ENCODE data around the gene ENO1. TPM values are rescaled to one million over a fixed set of nuclear protein-coding genes. Genes with fewer than 3 reads are reported as not detected.

ENO1 gene
- total RNA-seq, 1 donor from 2014 or later, result 1,663 TPM

- H3K4me1 Mint-ChIP-seq (ENCODE audit: low read depth, unreplicated experiment), result peaks cover 27% of the 10 kb centered on the region
- H3K4me2 ChIP-seq (ENCODE audit: low read length), result no peak overlapping the region
- no peak for DNase-seq (ENCODE audit: low read depth)
- FAIRE-seq, result no peak
- peaks cover 14% of the 10 kb centered on the region for H3K4me1 ChIP-seq (ENCODE audit: insufficient read depth, low read length)
- no peak overlapping the region for H3K9ac ChIP-seq (ENCODE audit: low read length)
- no peaks in the 10 kb centered on the region for H3K9me3 Mint-ChIP-seq (ENCODE audit: unreplicated experiment)
- no peak overlapping the region for H3K4me3 ChIP-seq (ENCODE audit: insufficient read depth, low read depth, low read length)
- H3K79me2 ChIP-seq (ENCODE audit: insufficient read depth, low read length), result no peaks in the 10 kb centered on the region
- H3K27me3 Mint-ChIP-seq (ENCODE audit: low read depth, unreplicated experiment), result no peaks in the 10 kb centered on the region
- no peak overlapping the region for H3K27ac ChIP-seq (ENCODE audit: low read depth, low read length)
- H3K9me3 ChIP-seq (ENCODE audit: insufficient read depth, low read depth, low read length), result no peaks in the 10 kb centered on the region
- H3K27ac Mint-ChIP-seq (ENCODE audit: unreplicated experiment), result peak overlapping the region; percentile 47
- no peaks in the 10 kb centered on the region for H3K27me3 ChIP-seq (ENCODE audit: insufficient read depth, low read length)
- H4K20me1 ChIP-seq (ENCODE audit: insufficient read depth, low read length), result peaks cover 66% of the 10 kb centered on the region
- no peak for TF ChIP-seq EZH2 (IDR thresholded peaks at IDR 0.05; ENCODE audit: insufficient read depth, low read length)
- TF ChIP-seq, protein P1, sequence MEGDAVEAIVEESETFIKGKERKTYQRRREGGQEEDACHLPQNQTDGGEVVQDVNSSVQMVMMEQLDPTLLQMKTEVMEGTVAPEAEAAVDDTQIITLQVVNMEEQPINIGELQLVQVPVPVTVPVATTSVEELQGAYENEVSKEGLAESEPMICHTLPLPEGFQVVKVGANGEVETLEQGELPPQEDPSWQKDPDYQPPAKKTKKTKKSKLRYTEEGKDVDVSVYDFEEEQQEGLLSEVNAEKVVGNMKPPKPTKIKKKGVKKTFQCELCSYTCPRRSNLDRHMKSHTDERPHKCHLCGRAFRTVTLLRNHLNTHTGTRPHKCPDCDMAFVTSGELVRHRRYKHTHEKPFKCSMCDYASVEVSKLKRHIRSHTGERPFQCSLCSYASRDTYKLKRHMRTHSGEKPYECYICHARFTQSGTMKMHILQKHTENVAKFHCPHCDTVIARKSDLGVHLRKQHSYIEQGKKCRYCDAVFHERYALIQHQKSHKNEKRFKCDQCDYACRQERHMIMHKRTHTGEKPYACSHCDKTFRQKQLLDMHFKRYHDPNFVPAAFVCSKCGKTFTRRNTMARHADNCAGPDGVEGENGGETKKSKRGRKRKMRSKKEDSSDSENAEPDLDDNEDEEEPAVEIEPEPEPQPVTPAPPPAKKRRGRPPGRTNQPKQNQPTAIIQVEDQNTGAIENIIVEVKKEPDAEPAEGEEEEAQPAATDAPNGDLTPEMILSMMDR (IDR thresholded peaks at IDR 0.05; ENCODE audit: insufficient read depth, low read depth, low read length), result no peak
- peaks cover 32% of the 10 kb centered on the region for H3K36me3 ChIP-seq (ENCODE audit: insufficient read depth, low read length)
- H3K36me3 Mint-ChIP-seq (ENCODE audit: low read depth, unreplicated experiment), result peaks cover 16% of the 10 kb centered on the region
- H3K4me3 Mint-ChIP-seq (ENCODE audit: unreplicated experiment), result no peak overlapping the region
- no peak overlapping the region for H2AFZ ChIP-seq (ENCODE audit: low read depth, low read length)
These were observed 21.6 kb downstream of the ENO1 start for GRCh38 chr1:8856689-8857412.

- Histone ChIP-seq H3K79me2 (ENCODE audit: insufficient read depth, low read length) (no peaks in the 10 kb centered on the region), H4K20me1 (ENCODE audit: insufficient read depth, low read length) (peaks cover 40% of the 10 kb centered on the region), H3K36me3 (ENCODE audit: insufficient read depth, low read length) (peaks cover 10% of the 10 kb centered on the region), H2AFZ (ENCODE audit: low read depth, low read length) (no peak overlapping the region), H3K27ac (ENCODE audit: low read depth, low read length) (no peak overlapping the region), H3K9me3 (ENCODE audit: insufficient read depth, low read depth, low read length) (no peaks in the 10 kb centered on the region), H3K4me3 (ENCODE audit: insufficient read depth, low read depth, low read length) (no peak overlapping the region), H3K27me3 (ENCODE audit: insufficient read depth, low read length) (peaks cover 3% of the 10 kb centered on the region), H3K4me2 (ENCODE audit: low read length) (no peak overlapping the region), H3K4me1 (ENCODE audit: insufficient read depth, low read length) (peaks cover 13% of the 10 kb centered on the region), H3K9ac (ENCODE audit: low read length) (no peak overlapping the region)
- no peak overlapping the region for H3K4me3 Mint-ChIP-seq (ENCODE audit: unreplicated experiment)
- DNase-seq (ENCODE audit: low read depth) (no peak), FAIRE-seq (no peak)
- H3K27ac Mint-ChIP-seq (ENCODE audit: unreplicated experiment), result no peak overlapping the region
- peaks cover 4% of the 10 kb centered on the region for H3K36me3 Mint-ChIP-seq (ENCODE audit: low read depth, unreplicated experiment)
- no peaks in the 10 kb centered on the region for H3K27me3 Mint-ChIP-seq (ENCODE audit: low read depth, unreplicated experiment)
- TF ChIP-seq, protein P1 (IDR thresholded peaks at IDR 0.05; ENCODE audit: insufficient read depth, low read depth, low read length), result no peak
- TF ChIP-seq EZH2 (IDR thresholded peaks at IDR 0.05; ENCODE audit: insufficient read depth, low read length), result no peak
- H3K9me3 Mint-ChIP-seq (ENCODE audit: unreplicated experiment), result no peaks in the 10 kb centered on the region
- H3K4me1 Mint-ChIP-seq (ENCODE audit: low read depth, unreplicated experiment), result peaks cover 15% of the 10 kb centered on the region
These were observed 24.2 kb downstream of the ENO1 start for GRCh38 chr1:8854240-8854639.

DNA sequence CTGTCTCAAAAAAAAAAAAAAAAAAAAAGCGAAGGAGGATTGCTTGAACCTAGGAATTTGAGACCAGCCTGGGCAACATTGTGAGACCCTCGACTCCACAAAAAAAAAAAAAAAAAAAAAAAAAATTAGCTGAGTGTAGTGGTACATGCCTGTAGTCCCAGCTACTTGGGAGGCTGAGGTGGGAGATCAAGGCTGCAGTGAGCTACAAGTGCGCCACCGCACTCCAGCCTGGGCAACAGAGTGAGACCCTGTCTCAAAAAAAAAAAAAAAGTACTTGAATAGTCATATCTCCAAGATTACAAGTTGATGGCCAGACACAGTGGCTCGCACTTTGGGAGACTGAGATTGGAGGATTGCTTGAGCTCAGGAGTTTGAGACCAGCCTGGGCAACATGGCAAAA lies 27.4 kb downstream of the ENO1 start:
- Mint-ChIP-seq H3K4me1 (ENCODE audit: low read depth, unreplicated experiment) (no peaks in the 10 kb centered on the region), H3K27ac (ENCODE audit: unreplicated experiment) (no peak overlapping the region), H3K9me3 (ENCODE audit: unreplicated experiment) (no peaks in the 10 kb centered on the region), H3K36me3 (ENCODE audit: low read depth, unreplicated experiment) (no peaks in the 10 kb centered on the region), H3K27me3 (ENCODE audit: low read depth, unreplicated experiment) (peaks cover 3% of the 10 kb centered on the region), H3K4me3 (ENCODE audit: unreplicated experiment) (no peak overlapping the region)
- no peaks in the 10 kb centered on the region for H3K4me1 ChIP-seq (ENCODE audit: insufficient read depth, low read length)
- no peaks in the 10 kb centered on the region for H3K79me2 ChIP-seq (ENCODE audit: insufficient read depth, low read length)
- H3K4me2 ChIP-seq (ENCODE audit: low read length), result no peak overlapping the region
- no peak overlapping the region for H3K27ac ChIP-seq (ENCODE audit: low read depth, low read length)
- no peak overlapping the region for H3K4me3 ChIP-seq (ENCODE audit: insufficient read depth, low read depth, low read length)
- TF ChIP-seq, protein P1 (IDR thresholded peaks at IDR 0.05; ENCODE audit: insufficient read depth, low read depth, low read length), result no peak
- no peak for TF ChIP-seq EZH2 (IDR thresholded peaks at IDR 0.05; ENCODE audit: insufficient read depth, low read length)
- no peak overlapping the region for H3K9ac ChIP-seq (ENCODE audit: low read length)
- H3K27me3 ChIP-seq (ENCODE audit: insufficient read depth, low read length), result peaks cover 6% of the 10 kb centered on the region
- H2AFZ ChIP-seq (ENCODE audit: low read depth, low read length), result no peak overlapping the region
- H3K9me3 ChIP-seq (ENCODE audit: insufficient read depth, low read depth, low read length), result no peaks in the 10 kb centered on the region
- H3K36me3 ChIP-seq (ENCODE audit: insufficient read depth, low read length), result no peaks in the 10 kb centered on the region
- FAIRE-seq (no peak), DNase-seq (ENCODE audit: low read depth) (no peak)
- H4K20me1 ChIP-seq (ENCODE audit: insufficient read depth, low read length), result peaks cover 8% of the 10 kb centered on the region

Measured in astrocyte (in vitro differentiated cells and primary cell).